Stimulated activated CD4-positive, alpha-beta T cell treated with anti-CD3 and anti-CD28 coated beads, Interleukin-4, amount 100 ng/mL, for 24 hours (primary cell): ENCODE results near the gene PNLIPRP1.

Source experiments
- DNase-seq: peaks from one replicate; pipeline ENCODE4 v3.0.0-alpha.2; 2020

Gene PNLIPRP1

DNA sequence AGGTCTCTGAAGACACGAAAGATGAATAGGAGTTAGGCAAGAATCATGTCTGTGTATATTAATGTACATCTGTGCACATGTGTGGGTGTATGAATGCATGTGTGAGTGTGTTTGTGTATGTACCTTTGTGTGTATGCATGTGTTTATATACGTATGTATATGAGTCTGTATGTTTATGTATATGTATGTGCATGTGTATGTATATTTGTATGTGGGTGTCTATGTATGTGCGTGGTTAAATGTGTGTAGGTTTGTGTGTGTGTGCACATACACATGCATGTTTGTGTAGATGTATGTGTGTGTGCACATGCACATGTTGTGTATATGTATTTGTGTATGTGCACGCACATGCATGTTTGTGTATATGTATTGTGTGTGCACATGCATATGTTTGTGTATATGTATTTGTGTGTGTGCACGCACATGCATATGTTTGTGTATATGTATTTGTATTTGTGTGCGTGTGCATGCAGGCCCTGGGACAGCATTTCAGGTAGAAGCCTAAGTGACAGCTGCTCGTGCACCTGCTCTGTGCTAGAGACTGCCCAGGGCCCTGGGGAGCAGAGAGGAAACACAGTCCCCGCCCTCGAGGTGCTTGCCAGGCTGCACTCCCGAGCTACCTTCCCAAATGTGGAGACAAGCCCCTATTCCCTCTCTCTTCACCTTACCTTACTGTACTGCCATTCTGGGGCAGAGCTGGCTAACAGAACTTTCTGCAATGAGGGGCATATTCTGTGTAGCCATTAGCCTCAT, 12.1 kb downstream of the PNLIPRP1 start:
- no peak for DNase-seq

DNA sequence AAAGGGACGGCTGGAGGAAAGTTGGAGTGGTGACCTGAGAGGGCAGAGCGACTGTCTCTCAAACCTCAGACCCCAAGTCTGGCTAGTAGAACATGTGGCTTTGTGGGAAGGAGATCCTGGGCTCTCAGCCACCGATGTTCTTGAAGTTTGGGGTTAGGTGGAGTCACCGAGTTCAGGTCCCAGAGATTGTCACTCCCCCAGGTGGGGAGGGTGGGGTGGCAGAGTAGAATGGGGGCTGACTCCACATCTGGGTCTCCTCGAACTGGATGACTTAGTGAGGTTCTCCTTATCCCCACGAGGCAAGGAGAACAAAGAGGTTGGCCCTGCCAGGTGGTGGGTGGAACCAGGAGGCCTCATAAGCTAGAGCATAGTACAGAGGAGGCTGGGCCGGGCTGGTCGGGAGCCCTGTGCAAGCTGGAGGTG, 15.3 kb downstream of the PNLIPRP1 start:
- no peak for DNase-seq

DNA sequence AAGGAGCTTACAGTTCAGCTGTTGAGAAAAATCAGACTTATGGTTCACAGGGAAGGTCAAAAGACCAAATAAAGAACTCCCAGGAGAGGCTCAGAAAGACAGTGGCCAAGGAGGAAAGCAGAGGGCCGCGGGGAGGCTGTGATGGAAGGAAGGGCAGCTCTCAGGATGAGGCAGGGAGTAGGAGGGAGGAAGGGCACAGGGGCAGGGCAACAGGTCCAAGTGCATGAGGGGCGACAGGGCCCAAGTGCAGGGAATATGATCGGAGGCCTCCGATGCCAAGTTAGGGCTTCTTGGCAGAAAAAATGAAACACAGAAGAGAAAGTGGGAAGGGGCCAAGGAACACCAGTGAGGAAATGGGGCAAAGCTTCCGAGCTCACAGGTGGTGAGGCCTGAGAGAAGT, 16.6 kb downstream of the PNLIPRP1 start:
- no peak for DNase-seq

DNA sequence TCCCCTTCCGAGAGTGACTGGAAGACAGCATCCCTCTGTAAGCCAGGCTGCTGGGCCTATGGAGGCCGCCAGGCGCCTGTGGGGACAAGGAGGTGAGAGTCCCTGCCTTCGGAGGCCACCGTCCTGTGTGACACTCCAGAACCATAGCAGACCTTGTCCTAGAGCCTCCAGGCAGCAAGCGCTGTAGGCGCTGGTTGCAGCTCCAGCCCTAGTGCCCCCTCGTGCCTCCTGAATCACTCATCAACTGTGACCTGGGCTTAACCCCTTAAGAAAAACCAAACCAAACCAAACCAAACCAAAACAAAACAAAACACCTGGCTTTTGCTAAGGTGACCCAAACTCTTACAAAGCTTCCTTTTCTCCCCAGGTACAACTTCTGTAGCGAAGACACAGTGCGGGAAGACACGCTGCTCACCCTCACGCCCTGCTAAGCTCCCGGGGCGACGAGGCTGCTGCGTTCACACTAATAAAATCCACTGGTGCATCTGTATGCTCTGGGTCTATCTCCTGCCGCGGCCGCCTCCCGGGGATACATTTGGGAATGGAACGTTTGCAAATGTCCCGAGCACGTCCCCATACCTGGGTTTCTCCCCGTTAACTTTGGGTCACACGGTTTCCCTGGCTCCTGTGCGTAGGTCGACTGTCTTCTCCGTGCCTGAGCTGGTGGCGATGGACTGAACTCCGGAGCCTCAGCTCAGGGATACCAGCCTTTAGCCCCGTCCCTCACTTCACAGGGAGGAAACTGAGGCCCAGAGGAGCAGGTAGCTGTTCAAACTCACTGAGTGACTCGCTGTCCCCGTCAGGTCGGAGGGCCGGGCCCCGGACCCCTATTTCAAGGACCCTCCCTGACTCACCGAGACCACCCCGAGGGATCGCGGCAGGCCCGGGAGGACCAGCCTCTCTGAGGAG, 18.2 kb downstream of the PNLIPRP1 start:
- no peak for DNase-seq

DNA sequence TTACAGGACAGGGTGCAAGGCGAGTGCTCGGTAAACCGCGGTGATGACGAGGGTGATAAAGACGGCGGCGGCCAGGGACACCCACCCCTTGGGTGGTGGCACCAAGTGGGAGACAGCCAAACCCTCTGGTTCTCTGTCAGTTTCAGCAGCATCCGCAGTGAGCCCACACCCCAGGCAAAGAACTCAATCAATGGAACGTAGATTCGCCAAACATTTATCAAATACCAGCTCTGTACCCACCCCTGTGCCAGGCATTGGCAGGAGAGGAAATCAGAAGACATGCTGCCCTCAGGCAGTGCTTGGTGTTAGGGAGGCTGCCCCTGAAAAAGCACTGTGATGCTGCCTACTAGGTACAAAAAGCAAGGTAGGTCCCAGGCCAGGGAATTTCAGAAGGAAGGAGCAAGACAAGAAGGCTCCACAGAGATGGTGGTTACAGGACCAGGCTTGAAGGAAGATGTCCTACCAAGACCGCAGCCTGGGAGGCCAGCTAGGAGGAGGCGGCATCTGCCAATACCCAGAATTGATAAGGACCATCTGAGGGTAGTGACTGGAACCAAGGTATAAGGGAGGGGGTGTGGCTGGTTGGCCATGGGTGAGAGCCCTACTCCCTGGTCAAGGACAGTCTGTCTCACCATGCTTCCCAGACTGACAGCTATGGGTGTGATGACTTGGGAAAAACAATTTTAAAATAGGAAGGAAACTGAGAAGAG, 19.8 kb downstream of the PNLIPRP1 start:
- DNase-seq: no peak

DNA sequence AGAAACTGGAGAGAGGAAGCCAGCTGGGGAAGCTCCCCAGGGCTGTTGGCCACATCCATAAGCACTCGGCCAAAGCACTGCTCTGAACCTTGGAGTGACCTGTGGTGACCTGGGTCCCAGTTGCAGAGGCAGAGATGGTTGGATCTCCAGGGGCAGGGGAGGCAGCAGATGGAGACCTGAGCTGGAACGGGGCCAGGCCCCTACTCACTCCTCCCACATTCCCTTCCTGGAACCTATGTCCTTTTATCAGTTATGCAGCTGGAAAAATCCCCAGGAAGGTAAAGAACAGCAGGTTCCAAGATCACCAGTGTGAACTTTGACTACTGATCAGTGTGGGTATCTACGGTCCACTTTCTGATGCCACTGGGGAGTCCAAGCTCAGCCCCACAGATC, 20.4 kb downstream of the PNLIPRP1 start:
- no peak for DNase-seq

DNA sequence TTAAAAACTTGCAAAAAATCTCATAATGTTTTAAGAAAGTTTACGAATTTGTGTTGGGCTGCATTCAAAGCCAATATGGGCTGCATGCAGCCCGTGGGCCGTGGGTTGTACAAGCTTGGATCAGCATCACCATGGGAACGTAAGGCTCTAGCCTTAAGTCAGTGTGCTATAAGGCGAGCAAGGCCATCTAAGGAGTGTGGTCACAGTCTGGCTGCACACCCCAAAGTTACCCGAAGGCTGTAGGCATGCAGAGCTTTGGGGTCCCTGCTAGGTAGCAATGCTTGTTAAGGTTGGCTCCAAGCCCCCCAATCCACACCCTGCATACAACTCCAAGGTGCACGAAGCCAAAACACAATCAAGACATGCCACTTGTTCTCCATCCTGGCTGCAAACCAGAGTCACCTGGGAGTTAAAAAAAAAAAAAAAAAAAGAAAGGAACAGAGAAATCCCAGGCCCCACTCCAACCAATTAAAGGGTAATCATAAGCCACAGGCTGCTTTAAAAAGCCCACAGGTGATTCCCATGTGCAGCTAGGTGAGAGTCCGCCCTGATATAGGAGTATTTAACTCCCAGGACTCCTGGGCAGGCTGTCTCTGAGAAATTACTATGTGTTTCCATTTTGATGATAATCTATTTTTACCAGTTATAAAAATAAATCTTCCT, 21.5 kb downstream of the PNLIPRP1 start:
- DNase-seq: no peak

DNA sequence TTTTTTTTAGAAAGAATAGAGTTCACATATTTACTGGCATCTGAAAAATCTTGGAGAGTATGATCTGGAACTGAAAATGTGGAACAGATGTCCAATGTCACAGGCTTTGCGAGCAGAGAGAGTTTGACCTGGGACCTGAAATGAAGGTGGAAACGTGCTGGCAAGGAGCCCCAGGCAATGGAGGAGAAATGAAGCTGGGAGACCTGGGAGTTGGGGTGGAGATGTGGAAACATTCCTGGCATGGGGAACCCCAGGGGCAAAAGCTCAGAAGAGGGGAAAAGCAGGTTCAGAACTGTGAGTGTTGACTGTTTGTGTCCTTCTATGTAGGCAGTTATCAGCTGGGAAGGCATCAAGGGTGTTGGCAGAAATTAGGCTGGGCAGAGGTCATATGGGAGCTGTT, 22.7 kb downstream of the PNLIPRP1 start:
- no peak for DNase-seq

DNA sequence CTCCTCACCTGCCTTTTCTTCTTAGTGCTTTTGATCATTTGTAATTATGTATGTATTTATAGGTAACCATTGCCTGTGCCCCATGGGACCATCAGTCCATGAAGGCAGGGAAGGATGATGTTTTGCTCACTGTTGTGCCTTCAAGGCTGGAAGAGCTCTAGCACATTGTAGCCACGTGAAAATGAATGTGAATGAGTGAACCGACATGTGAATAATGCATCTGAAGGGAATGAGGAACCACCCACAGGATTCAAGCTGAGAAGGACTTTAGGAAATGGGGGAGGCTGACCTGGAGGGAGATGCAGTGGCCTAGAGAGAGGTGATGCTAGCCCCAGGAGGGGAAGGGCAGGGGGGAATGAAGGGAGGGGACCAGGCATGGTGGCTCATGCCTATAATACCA, 24.0 kb downstream of the PNLIPRP1 start:
- no peak for DNase-seq

DNA sequence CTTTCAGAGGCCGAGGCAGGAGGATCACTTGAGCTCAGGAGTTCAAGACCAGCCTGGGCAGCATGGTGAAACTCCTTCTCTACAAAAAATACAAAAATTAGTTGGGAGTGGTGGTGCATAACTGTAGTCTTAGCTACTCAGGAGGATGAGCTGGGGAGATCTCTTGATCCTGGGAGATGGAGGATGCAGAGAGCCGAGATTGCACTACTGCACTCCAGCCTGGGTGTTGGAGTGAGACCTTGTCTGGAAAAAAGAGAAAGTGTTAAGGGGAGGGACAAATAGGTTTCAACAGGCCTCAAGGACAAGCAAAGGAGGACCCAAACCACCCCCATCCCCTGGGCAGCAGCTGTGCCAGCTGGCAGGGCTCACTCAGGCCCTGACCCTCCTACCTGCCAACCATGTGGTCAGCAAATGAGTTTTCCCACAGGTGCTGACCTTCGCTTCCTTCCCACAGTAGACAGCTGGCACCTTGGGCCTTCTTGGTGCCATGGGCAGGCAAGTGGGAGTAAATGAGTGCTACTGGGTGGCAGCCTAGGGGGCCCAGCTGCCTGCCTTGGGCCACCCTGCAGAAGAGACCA, 24.5 kb downstream of the PNLIPRP1 start:
- no peak for DNase-seq

DNA sequence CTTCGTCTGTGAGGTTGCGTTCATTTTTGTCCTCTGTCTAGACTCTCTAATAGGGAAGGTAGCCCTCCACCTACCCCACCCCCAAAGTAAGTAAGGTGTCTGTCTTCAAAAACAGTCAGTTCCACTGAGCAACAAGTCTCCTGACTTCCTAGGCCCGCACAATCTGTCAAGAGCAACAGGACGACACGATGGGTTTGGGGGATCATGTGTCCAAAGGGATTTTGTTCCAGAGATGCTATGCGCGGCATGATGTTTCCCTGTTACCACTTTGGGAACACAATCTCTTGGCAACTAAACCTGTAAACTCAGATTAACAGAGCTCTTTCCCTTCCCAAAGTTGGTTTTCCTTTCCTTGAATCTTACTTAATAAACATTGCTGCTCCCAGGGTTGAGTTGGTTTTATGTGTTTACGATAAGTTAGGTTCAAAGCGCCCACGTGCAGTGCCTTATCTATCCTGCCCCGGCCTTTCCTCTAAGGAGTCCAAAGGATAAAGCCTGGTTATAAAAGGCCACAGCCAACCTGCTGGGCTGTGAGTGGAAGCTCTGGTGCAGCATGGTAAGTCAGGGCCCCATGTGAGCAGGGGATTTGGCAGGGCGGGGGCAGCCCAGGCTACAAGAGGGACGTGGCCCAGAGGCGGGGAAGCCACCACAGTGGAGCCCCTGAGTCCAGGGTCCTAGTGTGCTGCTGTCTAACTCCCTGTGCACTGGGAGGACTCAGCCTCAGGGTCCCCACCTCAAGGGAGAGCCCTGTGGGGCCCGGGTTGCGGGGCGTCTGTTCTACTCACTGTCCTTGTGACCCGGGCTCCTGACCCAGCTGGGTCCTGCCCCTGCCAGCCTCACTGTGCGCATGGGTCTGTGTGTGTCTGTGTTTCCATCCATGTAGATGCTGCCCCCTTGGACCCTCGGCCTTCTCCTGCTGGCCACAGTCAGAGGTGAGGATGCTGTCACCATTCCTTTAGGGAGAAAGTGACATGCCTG, 30.0 kb downstream of the PNLIPRP1 start, which contains the start of gene PNLIPRP2:
Gene PNLIPRP2 (plus strand): TSS at position 531 of the 978 bp plus-strand sequence.
- DNase-seq: no peak

DNA sequence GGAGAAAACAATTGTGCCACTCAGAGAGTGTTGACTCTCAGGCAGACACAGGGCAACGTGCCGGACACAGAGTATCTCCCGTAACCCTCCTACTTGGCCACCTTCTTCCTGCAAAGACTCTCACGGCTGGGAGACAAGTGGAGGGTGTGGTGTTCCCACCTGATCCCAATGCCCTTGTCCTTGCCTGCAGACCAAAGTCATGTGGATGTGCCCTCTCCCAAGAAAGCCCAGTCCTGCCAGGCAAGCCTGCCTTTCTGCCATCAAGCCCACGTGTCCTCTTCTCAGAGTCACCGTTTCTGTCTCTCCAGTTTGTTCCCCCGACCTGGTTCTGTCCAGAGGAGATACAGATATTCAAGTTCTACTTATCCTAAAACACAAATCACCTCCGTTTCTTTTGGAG, 30.7 kb downstream of the PNLIPRP1 start:
- DNase-seq: no peak

DNA sequence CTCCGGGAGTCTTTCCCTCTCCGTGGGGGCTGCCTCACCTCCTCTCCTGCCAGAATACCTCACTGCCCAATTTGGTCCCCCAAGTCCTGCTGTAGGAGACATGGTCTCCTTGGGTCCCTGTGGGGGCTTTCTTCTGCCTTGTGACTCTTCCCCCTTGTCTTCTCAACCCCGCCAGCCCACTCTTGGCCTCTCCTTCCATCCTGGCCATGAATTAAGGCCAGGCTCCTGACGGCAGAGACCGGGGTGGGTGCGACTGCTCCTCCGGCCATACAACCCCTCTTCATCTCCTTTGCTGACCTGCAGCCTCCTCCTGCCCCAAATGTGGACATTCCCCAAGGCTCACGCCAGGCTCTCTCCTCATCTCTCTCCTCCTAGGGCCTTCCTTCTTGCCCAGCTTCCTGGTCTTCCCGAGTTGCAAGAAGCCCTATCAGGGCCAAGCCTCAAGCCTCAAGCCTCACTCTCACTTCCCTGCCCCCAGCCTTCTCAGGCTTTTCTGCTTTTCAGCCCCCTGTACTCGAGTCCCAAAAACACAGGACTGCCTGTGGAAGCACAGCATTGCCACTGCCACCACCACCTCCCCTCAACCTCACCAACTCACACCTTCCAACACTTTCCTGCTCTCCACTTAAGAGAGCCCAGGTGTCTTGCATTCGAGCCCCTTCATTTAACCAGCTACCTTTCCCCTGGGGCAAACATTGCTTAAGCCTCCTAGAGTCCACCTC, 31.3 kb downstream of the PNLIPRP1 start:
- no peak for DNase-seq

DNA sequence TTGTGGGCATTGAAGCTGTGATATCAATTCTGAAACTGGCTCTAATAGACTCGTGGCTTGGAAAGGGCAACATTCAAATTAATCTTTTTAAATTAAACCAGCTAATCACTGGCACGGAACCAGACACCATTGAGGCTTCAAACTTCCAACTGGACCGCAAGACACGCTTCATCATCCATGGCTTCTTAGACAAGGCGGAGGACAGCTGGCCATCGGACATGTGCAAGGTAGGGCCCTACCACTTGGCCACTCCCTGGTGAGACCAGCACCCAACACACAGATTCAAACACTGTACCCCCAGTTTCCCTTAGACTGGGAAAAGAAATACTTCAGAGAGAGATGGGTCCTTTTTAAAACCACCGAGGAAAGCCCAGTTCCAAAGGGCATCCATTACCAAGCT, 35.1 kb downstream of the PNLIPRP1 start:
- no peak for DNase-seq

DNA sequence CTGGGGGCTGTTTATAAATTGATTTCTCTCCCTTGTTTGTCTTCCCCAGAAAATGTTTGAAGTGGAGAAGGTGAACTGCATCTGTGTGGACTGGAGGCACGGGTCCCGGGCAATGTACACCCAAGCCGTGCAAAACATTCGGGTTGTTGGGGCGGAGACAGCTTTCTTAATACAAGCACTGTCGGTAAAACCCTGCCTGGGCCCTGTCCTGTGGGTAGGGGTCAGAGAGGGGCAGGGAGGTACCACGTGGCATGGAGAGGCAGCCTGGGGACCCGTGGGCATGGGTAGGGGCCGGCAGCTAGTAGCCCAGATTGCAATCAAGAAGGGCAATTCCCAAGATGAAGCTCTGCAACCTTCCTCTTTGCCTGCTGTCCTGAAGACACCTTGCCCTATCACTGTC, 36.1 kb downstream of the PNLIPRP1 start:
- no peak for DNase-seq

DNA sequence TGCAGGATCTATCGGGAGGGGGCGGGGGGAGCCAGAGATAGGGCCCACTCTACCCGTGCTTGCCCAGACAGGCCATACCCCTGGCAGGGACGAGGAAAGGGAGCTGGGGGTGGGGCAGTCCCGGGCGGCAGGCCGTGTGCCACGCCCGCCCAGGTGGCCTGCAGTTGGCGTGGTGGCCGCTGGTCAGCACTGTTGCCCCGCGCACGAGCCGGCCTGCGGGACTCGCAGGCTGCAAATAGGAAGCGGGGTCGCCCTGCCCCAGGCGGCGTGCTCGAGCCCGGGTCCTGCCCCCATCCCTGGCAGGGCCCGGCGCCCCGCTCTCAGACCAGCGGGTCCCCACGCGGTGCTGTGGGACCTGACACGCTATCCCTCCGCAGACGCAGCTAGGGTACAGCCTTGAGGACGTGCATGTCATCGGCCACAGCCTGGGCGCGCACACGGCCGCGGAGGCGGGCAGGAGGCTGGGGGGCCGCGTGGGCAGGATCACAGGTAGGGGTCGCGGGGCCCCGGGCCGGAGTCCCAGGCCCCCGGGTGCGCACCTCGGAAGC, 36.7 kb downstream of the PNLIPRP1 start:
- no peak for DNase-seq

DNA sequence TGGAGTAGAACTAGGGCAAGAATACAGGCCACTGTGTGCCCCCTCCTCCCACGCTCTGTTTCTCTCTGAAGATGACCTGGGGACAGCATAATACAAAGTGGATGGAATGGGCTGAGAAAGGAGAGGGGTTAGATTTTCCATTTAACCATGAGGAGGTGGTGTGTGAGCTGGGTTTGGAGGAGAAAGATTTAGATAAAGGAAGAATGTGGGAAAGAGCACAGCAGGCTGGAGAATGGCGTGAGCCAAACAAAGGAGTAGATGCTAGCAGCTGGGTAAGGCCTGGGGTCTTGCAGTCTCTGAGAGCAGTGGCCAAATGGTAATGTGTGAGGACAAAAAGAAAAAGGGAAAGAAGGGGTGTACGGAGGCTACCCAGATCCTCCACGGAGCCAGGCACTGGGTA, 38.6 kb downstream of the PNLIPRP1 start:
- no peak for DNase-seq

DNA sequence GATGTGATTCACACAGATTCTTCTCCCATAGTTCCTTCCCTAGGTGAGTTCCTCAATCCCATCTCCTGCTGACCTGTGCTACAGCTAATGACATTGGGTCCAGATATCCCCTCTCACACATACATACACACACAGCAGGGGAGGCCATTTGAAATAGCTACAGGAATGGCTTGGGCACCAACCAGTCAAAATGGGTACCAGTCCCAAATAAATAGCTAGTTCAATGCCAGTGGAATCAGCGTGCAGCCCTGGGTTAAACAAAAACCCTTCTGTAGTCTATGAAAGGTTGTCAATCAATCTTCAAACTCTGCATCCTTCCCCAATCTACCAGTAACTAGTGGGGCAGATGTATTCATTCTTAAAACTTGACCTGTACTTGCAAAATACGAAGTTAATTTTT, 39.3 kb downstream of the PNLIPRP1 start:
- DNase-seq: no peak

DNA sequence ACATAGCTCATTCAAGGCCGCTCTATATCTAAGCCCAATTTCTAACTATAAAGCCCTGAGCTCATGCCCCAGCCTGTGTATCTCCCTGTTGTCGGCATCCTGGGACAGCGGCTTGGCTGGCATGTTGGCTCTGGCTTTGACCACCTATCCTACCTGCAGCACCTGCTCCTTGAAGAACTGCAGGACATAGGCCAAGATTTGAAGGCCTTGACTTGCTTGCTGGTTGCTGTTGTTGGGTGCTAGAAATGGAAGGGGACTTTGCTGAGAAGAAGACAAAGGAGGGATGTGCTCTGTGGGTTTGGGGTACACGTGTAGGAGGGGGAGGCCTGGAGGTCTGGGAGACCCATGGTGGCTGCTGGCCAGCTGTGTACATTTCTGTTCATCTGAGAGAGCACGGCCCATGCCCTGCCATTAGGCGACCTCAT, 41.1 kb downstream of the PNLIPRP1 start:
- DNase-seq: no peak

DNA sequence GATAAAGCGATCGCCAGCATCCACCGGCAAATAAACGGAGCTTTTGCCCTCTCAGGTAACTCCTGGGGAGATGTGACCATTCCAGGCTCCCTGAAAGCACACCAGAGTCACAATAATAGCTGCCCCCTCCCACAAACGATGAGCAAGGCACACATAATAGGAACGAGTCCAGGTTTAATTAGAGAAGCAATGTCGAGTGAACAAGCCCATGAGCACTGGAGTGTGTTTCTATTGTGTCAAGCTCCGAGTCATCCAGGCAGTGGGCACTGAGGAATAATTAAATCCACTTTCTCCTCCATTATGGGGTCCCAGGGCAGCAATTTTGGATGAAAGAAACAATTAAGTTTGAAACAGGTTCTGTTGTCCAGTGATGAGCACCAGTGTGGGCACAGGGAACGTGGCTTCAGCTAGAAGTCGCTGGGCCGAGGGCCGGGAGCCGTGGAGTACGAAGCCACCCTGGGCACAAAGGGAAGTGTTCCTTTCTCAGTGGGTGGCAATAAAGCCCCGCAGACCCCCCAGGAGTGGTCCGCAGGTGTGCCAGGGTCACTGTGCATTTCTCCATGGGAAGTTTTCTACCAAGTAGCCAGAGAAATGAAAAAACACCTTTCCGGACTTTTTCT, 41.9 kb downstream of the PNLIPRP1 start:
- no peak for DNase-seq
